ENCODE data around the gene NPAS2. TPM values are rescaled to one million over a fixed set of nuclear protein-coding genes. Genes with fewer than 3 reads are reported as not detected.

NPAS2 gene
- total RNA-seq, 1 donor from 2014 or later: 5.5 TPM

- Histone ChIP-seq H4K20me1 (ENCODE audit: insufficient read depth, low read length) (peaks cover 8% of the 10 kb centered on the region), H3K36me3 (ENCODE audit: insufficient read depth, low read length) (no peaks in the 10 kb centered on the region), H2AFZ (ENCODE audit: low read depth, low read length) (no peak overlapping the region), H3K9ac (ENCODE audit: low read length) (no peak overlapping the region), H3K27me3 (ENCODE audit: insufficient read depth, low read length) (no peaks in the 10 kb centered on the region), H3K4me1 (ENCODE audit: insufficient read depth, low read length) (no peaks in the 10 kb centered on the region), H3K4me3 (ENCODE audit: insufficient read depth, low read depth, low read length) (no peak overlapping the region), H3K4me2 (ENCODE audit: low read length) (no peak overlapping the region), H3K27ac (ENCODE audit: low read depth, low read length) (no peak overlapping the region), H3K79me2 (ENCODE audit: insufficient read depth, low read length) (peaks cover 10% of the 10 kb centered on the region), H3K9me3 (ENCODE audit: insufficient read depth, low read depth, low read length) (peaks cover 3% of the 10 kb centered on the region)
- DNase-seq (ENCODE audit: low read depth) (no peak), FAIRE-seq (no peak)
- H3K9me3 Mint-ChIP-seq (ENCODE audit: unreplicated experiment): no peaks in the 10 kb centered on the region
- no peaks in the 10 kb centered on the region for H3K36me3 Mint-ChIP-seq (ENCODE audit: low read depth, unreplicated experiment)
- no peak for TF ChIP-seq EZH2 (IDR thresholded peaks at IDR 0.05; ENCODE audit: insufficient read depth, low read length)
- TF ChIP-seq CTCF (IDR thresholded peaks at IDR 0.05; ENCODE audit: insufficient read depth, low read depth, low read length): no peak
- H3K27me3 Mint-ChIP-seq (ENCODE audit: low read depth, unreplicated experiment): no peaks in the 10 kb centered on the region
- no peak overlapping the region for H3K27ac Mint-ChIP-seq (ENCODE audit: unreplicated experiment)
- no peak overlapping the region for H3K4me3 Mint-ChIP-seq (ENCODE audit: unreplicated experiment)
- peaks cover 9% of the 10 kb centered on the region for H3K4me1 Mint-ChIP-seq (ENCODE audit: low read depth, unreplicated experiment)
These were observed 46.0 kb downstream of the NPAS2 start for GRCh38 chr2:100865816-100866460.

- no peak overlapping the region for H3K4me3 ChIP-seq (ENCODE audit: insufficient read depth, low read depth, low read length)
- H3K4me1 ChIP-seq (ENCODE audit: insufficient read depth, low read length): no peaks in the 10 kb centered on the region
- H3K27me3 ChIP-seq (ENCODE audit: insufficient read depth, low read length): no peaks in the 10 kb centered on the region
- no peak overlapping the region for H3K9ac ChIP-seq (ENCODE audit: low read length)
- peaks cover 3% of the 10 kb centered on the region for H3K9me3 ChIP-seq (ENCODE audit: insufficient read depth, low read depth, low read length)
- H3K36me3 ChIP-seq (ENCODE audit: insufficient read depth, low read length): no peaks in the 10 kb centered on the region
- H3K36me3 Mint-ChIP-seq (ENCODE audit: low read depth, unreplicated experiment): no peaks in the 10 kb centered on the region
- DNase-seq (ENCODE audit: low read depth) (no peak), FAIRE-seq (no peak)
- no peak overlapping the region for H3K4me3 Mint-ChIP-seq (ENCODE audit: unreplicated experiment)
- no peak overlapping the region for H3K4me2 ChIP-seq (ENCODE audit: low read length)
- H3K27ac Mint-ChIP-seq (ENCODE audit: unreplicated experiment): no peak overlapping the region
- no peaks in the 10 kb centered on the region for H3K27me3 Mint-ChIP-seq (ENCODE audit: low read depth, unreplicated experiment)
- H3K27ac ChIP-seq (ENCODE audit: low read depth, low read length): no peak overlapping the region
- H4K20me1 ChIP-seq (ENCODE audit: insufficient read depth, low read length): peaks cover 4% of the 10 kb centered on the region
- H3K79me2 ChIP-seq (ENCODE audit: insufficient read depth, low read length): peaks cover 11% of the 10 kb centered on the region
- H3K9me3 Mint-ChIP-seq (ENCODE audit: unreplicated experiment): no peaks in the 10 kb centered on the region
- TF ChIP-seq EZH2 (IDR thresholded peaks at IDR 0.05; ENCODE audit: insufficient read depth, low read length) (no peak), CTCF (IDR thresholded peaks at IDR 0.05; ENCODE audit: insufficient read depth, low read depth, low read length) (no peak)
- no peak overlapping the region for H2AFZ ChIP-seq (ENCODE audit: low read depth, low read length)
- peaks cover 9% of the 10 kb centered on the region for H3K4me1 Mint-ChIP-seq (ENCODE audit: low read depth, unreplicated experiment)
These were observed 48.1 kb downstream of the NPAS2 start for GRCh38 chr2:100868083-100868482.

GRCh38 chr2:100869120-100869519 lies 49.2 kb downstream of the NPAS2 start:
- no peaks in the 10 kb centered on the region for H3K9me3 Mint-ChIP-seq (ENCODE audit: unreplicated experiment)
- Histone ChIP-seq H3K9me3 (ENCODE audit: insufficient read depth, low read depth, low read length) (peaks cover 3% of the 10 kb centered on the region), H3K27ac (ENCODE audit: low read depth, low read length) (no peak overlapping the region), H3K9ac (ENCODE audit: low read length) (no peak overlapping the region), H3K27me3 (ENCODE audit: insufficient read depth, low read length) (no peaks in the 10 kb centered on the region), H2AFZ (ENCODE audit: low read depth, low read length) (no peak overlapping the region), H3K4me2 (ENCODE audit: low read length) (no peak overlapping the region), H3K4me3 (ENCODE audit: insufficient read depth, low read depth, low read length) (no peak overlapping the region), H3K36me3 (ENCODE audit: insufficient read depth, low read length) (no peaks in the 10 kb centered on the region), H4K20me1 (ENCODE audit: insufficient read depth, low read length) (no peaks in the 10 kb centered on the region), H3K4me1 (ENCODE audit: insufficient read depth, low read length) (no peaks in the 10 kb centered on the region), H3K79me2 (ENCODE audit: insufficient read depth, low read length) (peaks cover 11% of the 10 kb centered on the region)
- H3K36me3 Mint-ChIP-seq (ENCODE audit: low read depth, unreplicated experiment): no peaks in the 10 kb centered on the region
- H3K4me3 Mint-ChIP-seq (ENCODE audit: unreplicated experiment): no peak overlapping the region
- no peaks in the 10 kb centered on the region for H3K27me3 Mint-ChIP-seq (ENCODE audit: low read depth, unreplicated experiment)
- TF ChIP-seq CTCF (IDR thresholded peaks at IDR 0.05; ENCODE audit: insufficient read depth, low read depth, low read length) (no peak), EZH2 (IDR thresholded peaks at IDR 0.05; ENCODE audit: insufficient read depth, low read length) (no peak)
- no peak overlapping the region for H3K27ac Mint-ChIP-seq (ENCODE audit: unreplicated experiment)
- DNase-seq (ENCODE audit: low read depth) (no peak), FAIRE-seq (no peak)
- H3K4me1 Mint-ChIP-seq (ENCODE audit: low read depth, unreplicated experiment): peaks cover 9% of the 10 kb centered on the region

Data from astrocyte (in vitro differentiated cells and primary cell).